ENCODE results near the gene NPHP4.

NPHP4 gene

GRCh38 chr1:5974631-5975030 is 17.6 kb downstream of the NPHP4 start:
- H3K4me3 ChIP-seq (ENCODE audit: low read depth, low read length): no peak overlapping the region

GRCh38 chr1:5973771-5974170 is 18.5 kb downstream of the NPHP4 start:
- no peak overlapping the region for H3K4me3 ChIP-seq (ENCODE audit: low read depth, low read length)

GRCh38 chr1:5972198-5972520 is 20.1 kb downstream of the NPHP4 start:
- no peak overlapping the region for H3K4me3 ChIP-seq (ENCODE audit: low read depth, low read length)

GRCh38 chr1:5971471-5972197 is 20.6 kb downstream of the NPHP4 start:
- no peak overlapping the region for H3K4me3 ChIP-seq (ENCODE audit: low read depth, low read length)

- H3K4me3 ChIP-seq (ENCODE audit: low read depth, low read length): no peak overlapping the region
These were observed 21.5 kb downstream of the NPHP4 start for GRCh38 chr1:5970610-5971273.

- H3K4me3 ChIP-seq (ENCODE audit: low read depth, low read length): no peak overlapping the region
These were observed 23.1 kb downstream of the NPHP4 start for GRCh38 chr1:5969168-5969567.

GRCh38 chr1:5968161-5968736 is 24.0 kb downstream of the NPHP4 start:
- no peak overlapping the region for H3K4me3 ChIP-seq (ENCODE audit: low read depth, low read length)

- no peak overlapping the region for H3K4me3 ChIP-seq (ENCODE audit: low read depth, low read length)
These were observed 24.7 kb downstream of the NPHP4 start for GRCh38 chr1:5967351-5968160.

GRCh38 chr1:5966543-5967205 is 25.6 kb downstream of the NPHP4 start:
- H3K4me3 ChIP-seq (ENCODE audit: low read depth, low read length): no peak overlapping the region

GRCh38 chr1:5965586-5966131 is 26.6 kb downstream of the NPHP4 start:
- no peak overlapping the region for H3K4me3 ChIP-seq (ENCODE audit: low read depth, low read length)

- no peak overlapping the region for H3K4me3 ChIP-seq (ENCODE audit: low read depth, low read length)
These were observed 29.7 kb downstream of the NPHP4 start for GRCh38 chr1:5962265-5963105.

GRCh38 chr1:5961601-5962000 is 30.6 kb downstream of the NPHP4 start:
- no peak overlapping the region for H3K4me3 ChIP-seq (ENCODE audit: low read depth, low read length)

- no peak overlapping the region for H3K4me3 ChIP-seq (ENCODE audit: low read depth, low read length)
These were observed 31.9 kb downstream of the NPHP4 start for GRCh38 chr1:5960336-5960735.

- H3K4me3 ChIP-seq (ENCODE audit: low read depth, low read length): no peak overlapping the region
These were observed 32.5 kb downstream of the NPHP4 start for GRCh38 chr1:5959667-5960230.

- H3K4me3 ChIP-seq (ENCODE audit: low read depth, low read length): no peak overlapping the region
These were observed 33.1 kb downstream of the NPHP4 start for GRCh38 chr1:5959087-5959486.

- H3K4me3 ChIP-seq (ENCODE audit: low read depth, low read length): no peak overlapping the region
These were observed 36.0 kb downstream of the NPHP4 start for GRCh38 chr1:5956022-5956830.

GRCh38 chr1:5955479-5955977 is 36.7 kb downstream of the NPHP4 start:
- H3K4me3 ChIP-seq (ENCODE audit: low read depth, low read length): no peak overlapping the region

GRCh38 chr1:5954964-5955363 is 37.3 kb downstream of the NPHP4 start:
- no peak overlapping the region for H3K4me3 ChIP-seq (ENCODE audit: low read depth, low read length)

GRCh38 chr1:5953386-5953785 is 38.8 kb downstream of the NPHP4 start:
- no peak overlapping the region for H3K4me3 ChIP-seq (ENCODE audit: low read depth, low read length)

Data from iPS-11a (cell line).